Gastroesophageal sphincter (tissue), 4 donors: ENCODE results near the gene TBC1D10A. TPM values are rescaled to one million over a fixed set of nuclear protein-coding genes. Genes with fewer than 3 reads are reported as not detected.

ENCODE experiments used
- ATAC-seq: fragments of 150-250 bp; one replicate; pipeline ENCODE4 v1.9.1; 2016; ENCODE audit warnings: mild to moderate bottlenecking, moderate library complexity
- H3K27ac ChIP-seq, 4 donors: fragments of 200-600 bp; sonication (generic) in 3 of 4; 1 replicate in 3 of 4; 2 replicates in 1 of 4; pipeline ENCODE4 v1.5.1; 2016 to 2019
- H3K27me3 ChIP-seq: fragments of 200-600 bp; sonication (generic); one replicate; pipeline ENCODE4 v1.5.1; 2019
- H3K36me3 ChIP-seq, 2 donors: fragments of 200-600 bp; sonication (generic); one replicate each; pipeline ENCODE4 v1.5.1; 2019; ENCODE audit warnings: control low read depth in 1 of 2
- H3K4me1 ChIP-seq, 3 donors: fragments of 200-600 bp; sonication (generic); 1 replicate in 2 of 3; 2 replicates in 1 of 3; pipeline ENCODE4 v1.5.1; 2016 to 2019; ENCODE audit warnings: control low read depth in 2 of 3
- H3K4me3 ChIP-seq, 2 donors: fragments of 200-600 bp; sonication (generic); one replicate each; pipeline ENCODE4 v1.5.1; 2019; ENCODE audit warnings: mild to moderate bottlenecking in 1 of 2, moderate library complexity in 1 of 2
- H3K9me3 ChIP-seq, 3 donors: fragments of 200-600 bp; sonication (generic); one replicate each; pipeline ENCODE4 v1.5.1; 2017 to 2019; ENCODE audit warnings: control low read depth in 2 of 3
- CTCF ChIP-seq, 4 experiments: fragments of 200-600 bp in 2 of 4; fragments of 450-650 bp in 2 of 4; sonication (generic) in 1 of 4; IDR thresholded peaks; one replicate each; pipeline ENCODE4 v1.5.1; 2017 to 2019; ENCODE audit warnings: antibody characterized with exemption in 4 of 4, mild to moderate bottlenecking in 2 of 4, moderate library complexity in 2 of 4
- EP300 ChIP-seq: sonication (generic); formaldehyde crosslinking; IDR thresholded peaks from one replicate; pipeline ENCODE4 v1.6.1; 2017; ENCODE audit warnings: antibody characterized with exemption, mild to moderate bottlenecking
- POLR2A ChIP-seq, 2 donors: fragments of 450-650 bp; IDR thresholded peaks; one replicate each; pipeline ENCODE4 v1.6.1; 2017; ENCODE audit warnings: antibody characterized with exemption in 2 of 2, mild to moderate bottlenecking in 2 of 2, moderate library complexity in 1 of 2
- POLR2AphosphoS5 ChIP-seq: sonication (generic); formaldehyde crosslinking; IDR thresholded peaks from one replicate; pipeline ENCODE4 v1.6.1; 2017; ENCODE audit warnings: antibody characterized with exemption
- WGBS, 2 donors: methylation state at CpG; one replicate each; pipeline ENCODE4 v1.1.5; 2018; ENCODE audit warnings: low coverage in 1 of 2; 5-methylcytosine and 5-hydroxymethylcytosine counted together
- total RNA-seq, 4 donors: library from RNA; depleted of rRNA; stranded (reverse); fragments of >200 nt; gene quantifications; one replicate each; pipeline ENCODE4 v1.1.0, GENCODE V29; 2016

The TBC1D10A gene
- total RNA-seq, 4 donors from 2014 or later: 25.3 to 30.8 (median 26.0) TPM

DNA sequence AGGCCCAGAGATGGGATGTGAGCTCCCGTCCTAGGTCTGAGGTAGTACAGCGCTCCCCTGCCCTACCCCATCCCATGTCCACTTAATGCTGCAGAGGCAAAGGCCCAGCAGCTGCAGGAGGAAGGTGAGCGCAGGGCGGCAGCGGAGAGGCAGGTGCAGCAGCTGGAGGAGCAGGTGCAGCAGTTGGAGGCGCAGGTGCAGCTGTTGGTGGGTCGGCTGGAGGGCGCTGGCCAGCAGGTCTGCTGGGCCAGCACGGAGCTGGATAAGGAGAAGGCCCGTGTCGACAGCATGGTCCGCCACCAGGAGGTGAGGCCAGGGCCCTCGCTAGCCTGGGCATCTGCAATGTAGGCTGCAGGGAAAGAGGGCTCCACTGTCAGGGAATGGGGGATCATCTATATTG lies 45.2 kb upstream of the TBC1D10A start:
- H3K27ac ChIP-seq: no peak overlapping the region
- peaks cover 0 to 15% of the 10 kb centered on the region in 2 donors for H3K36me3 ChIP-seq
- no peaks in the 10 kb centered on the region for H3K9me3 ChIP-seq
- no peaks in the 10 kb centered on the region for H3K27me3 ChIP-seq
- 30% methylated on average over 4 of the region's 13 CpGs; no CpG with 5 or more reads in 1 of the 2 donors for WGBS, 2 donors
- H3K4me3 ChIP-seq: no peak overlapping the region
- no peaks in the 10 kb centered on the region for H3K4me1 ChIP-seq
- ATAC-seq: no peak
- TF ChIP-seq POLR2A (IDR thresholded peaks at IDR 0.05) (no peak), EP300 (no peak), POLR2AphosphoS5 (no peak), CTCF (IDR thresholded peaks at IDR 0.05) (no peak)

- no peaks in the 10 kb centered on the region for H3K9me3 ChIP-seq
- no peak for ATAC-seq
- H3K4me3 ChIP-seq: no peak overlapping the region
- H3K4me1 ChIP-seq: no peaks in the 10 kb centered on the region
- no peaks in the 10 kb centered on the region for H3K27me3 ChIP-seq
- no CpG with 5 or more reads among the region's 9 CpGs for WGBS, 2 donors
- TF ChIP-seq EP300 (no peak), POLR2A (IDR thresholded peaks at IDR 0.05) (no peak), POLR2AphosphoS5 (no peak), CTCF (IDR thresholded peaks at IDR 0.05) (no peak)
- no peak overlapping the region for H3K27ac ChIP-seq
- H3K36me3 ChIP-seq: peaks cover 0 to 11% of the 10 kb centered on the region in 2 donors
Measured at GRCh38 chr22:30371321-30371720, 44.6 kb upstream of the TBC1D10A start.

DNA sequence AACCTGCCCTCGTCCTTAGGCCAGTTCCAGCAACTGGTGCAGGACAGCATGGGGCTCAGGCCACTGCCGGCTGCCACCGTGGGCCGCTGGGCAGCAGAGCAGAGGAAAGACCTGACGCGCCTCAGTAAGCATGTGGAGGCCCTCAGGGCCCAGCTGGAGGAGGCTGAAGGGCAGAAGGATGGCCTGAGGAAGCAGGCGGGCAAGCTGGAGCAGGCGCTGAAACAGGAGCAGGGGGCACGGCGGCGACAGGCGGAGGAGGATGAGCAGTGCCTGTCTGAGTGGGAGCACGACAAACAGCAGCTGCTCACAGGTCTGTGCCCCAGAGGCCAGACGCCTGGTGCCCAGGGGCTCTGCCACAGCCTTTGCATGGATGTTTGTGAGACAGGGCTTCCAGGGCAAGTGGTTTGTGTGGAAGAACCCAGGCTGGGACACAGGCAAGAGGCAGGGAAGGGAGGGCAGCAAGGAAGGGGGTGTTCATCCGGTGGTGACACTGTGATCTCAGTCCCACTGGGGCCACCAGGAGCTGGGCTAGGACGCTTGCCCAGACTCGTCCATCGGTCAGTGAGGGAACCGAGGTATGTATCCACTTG lies 44.0 kb upstream of the TBC1D10A start:
- no peaks in the 10 kb centered on the region for H3K4me1 ChIP-seq
- no peaks in the 10 kb centered on the region for H3K27me3 ChIP-seq
- ATAC-seq: no peak
- H3K36me3 ChIP-seq: peaks cover 0 to 15% of the 10 kb centered on the region in 2 donors
- no peaks in the 10 kb centered on the region for H3K9me3 ChIP-seq
- WGBS, 2 donors: 96% methylated on average over 5 of the region's 19 CpGs; no CpG with 5 or more reads in 1 of the 2 donors
- no peak overlapping the region for H3K27ac ChIP-seq
- TF ChIP-seq CTCF (IDR thresholded peaks at IDR 0.05): no peak
- no peak for TF ChIP-seq POLR2A (IDR thresholded peaks at IDR 0.05)
- TF ChIP-seq POLR2AphosphoS5: no peak
- TF ChIP-seq EP300: no peak
- H3K4me3 ChIP-seq: no peak overlapping the region

GRCh38 chr22:30368420-30368819 lies 41.7 kb upstream of the TBC1D10A start:
- H3K27ac ChIP-seq: no peak overlapping the region
- WGBS, 2 donors: no CpG with 5 or more reads among the region's 9 CpGs
- no peaks in the 10 kb centered on the region for H3K4me1 ChIP-seq
- no peak for ATAC-seq
- H3K27me3 ChIP-seq: no peaks in the 10 kb centered on the region
- TF ChIP-seq CTCF (IDR thresholded peaks at IDR 0.05) (no peak), EP300 (no peak), POLR2A (IDR thresholded peaks at IDR 0.05) (no peak), POLR2AphosphoS5 (no peak)
- no peaks in the 10 kb centered on the region for H3K9me3 ChIP-seq
- H3K4me3 ChIP-seq: no peak overlapping the region
- peaks cover 0 to 10% of the 10 kb centered on the region in 2 donors for H3K36me3 ChIP-seq

DNA sequence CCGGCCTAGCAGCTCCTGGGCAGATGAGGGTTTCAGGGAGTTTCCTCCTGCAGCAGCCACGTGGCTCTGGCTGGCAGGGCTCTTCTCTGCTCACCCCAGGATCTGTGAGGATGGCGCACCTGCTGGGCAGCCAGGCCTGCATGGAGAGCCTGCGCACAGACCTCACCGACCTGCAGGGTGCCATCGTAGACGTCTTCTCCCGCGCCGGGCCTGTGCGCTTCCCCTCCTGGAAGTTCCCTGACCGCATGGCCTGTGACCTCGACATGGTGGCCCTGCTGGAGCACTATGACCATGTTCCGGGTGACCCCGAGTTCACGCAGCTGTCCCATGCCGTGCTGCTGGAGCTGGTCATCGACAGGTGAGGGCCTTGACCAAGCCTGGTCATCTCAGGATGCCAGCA lies 39.1 kb upstream of the TBC1D10A start:
- ATAC-seq: no peak

More for the DNA sequence above, 39.1 kb upstream of the TBC1D10A start:
- no peak overlapping the region for H3K27ac ChIP-seq
- no peaks in the 10 kb centered on the region for H3K9me3 ChIP-seq
- no peak overlapping the region for H3K4me3 ChIP-seq
- H3K27me3 ChIP-seq: no peaks in the 10 kb centered on the region
- WGBS, 2 donors: 90% methylated on average over 9 of the region's 18 CpGs
- H3K36me3 ChIP-seq: peaks cover 0 to 16% of the 10 kb centered on the region in 2 donors
- TF ChIP-seq POLR2A (IDR thresholded peaks at IDR 0.05) (no peak), EP300 (no peak), POLR2AphosphoS5 (no peak), CTCF (IDR thresholded peaks at IDR 0.05) (no peak)
- H3K4me1 ChIP-seq: no peaks in the 10 kb centered on the region
